SK-N-SH treated with all-trans-retinoic acid at 6 μM for 48 hours (cell line): ENCODE measurements around the gene MLANA.

Source experiments
- GLIS3 ChIP-seq: fragments of 250-450 bp; sonication (Bioruptor Pico); IDR thresholded peaks from 2 replicates; pipeline ENCODE4 v1.5.0; 2020; ENCODE audit warnings: mild to moderate bottlenecking, moderate library complexity
- OSR1 ChIP-seq: fragments of 250-450 bp; sonication (Bioruptor Pico); IDR thresholded peaks from 2 replicates; pipeline ENCODE4 v1.8.0; 2022; ENCODE audit warnings: moderate library complexity, mild to moderate bottlenecking, inconsistent platforms
- TCF4 ChIP-seq: fragments of 250-450 bp; sonication (Bioruptor Pico); IDR thresholded peaks from 2 replicates; pipeline ENCODE4 v1.8.0; 2021; ENCODE audit warnings: mild to moderate bottlenecking, moderate library complexity, borderline replicate concordance
- ZFP3 ChIP-seq: fragments of 250-450 bp; sonication (Bioruptor Pico); IDR thresholded peaks from 2 replicates; pipeline ENCODE4 v1.5.0; 2020; ENCODE audit warnings: mild to moderate bottlenecking, moderate library complexity
- ZNF8 ChIP-seq: fragments of 450-650 bp; formaldehyde crosslinking; IDR thresholded peaks from 2 replicates; pipeline ENCODE4 v1.5.0; 2020; ENCODE audit warnings: mild to moderate bottlenecking, moderate library complexity

GRCh38 chr9:5909976-5910375, 19.3 kb downstream of the MLANA start:
- TF ChIP-seq ZFP3 (CRISPR knock-in tag), result no peak
- no peak for TF ChIP-seq GLIS3 (CRISPR knock-in tag)
- no peak for TF ChIP-seq OSR1 (CRISPR knock-in tag)
- TF ChIP-seq TCF4 (CRISPR knock-in tag), result no peak
- TF ChIP-seq ZNF8 (CRISPR knock-in tag), result no peak
